Activated effector memory CD4-positive, alpha-beta T cell treated with Interleukin-2 at 50 U/mL for 16 hours (primary cell): ENCODE results near the gene RALBP1.

Experiments used
- DNase-seq: peaks from one replicate; pipeline ENCODE4 v3.0.0-alpha.2; 2020

Gene RALBP1

DNA sequence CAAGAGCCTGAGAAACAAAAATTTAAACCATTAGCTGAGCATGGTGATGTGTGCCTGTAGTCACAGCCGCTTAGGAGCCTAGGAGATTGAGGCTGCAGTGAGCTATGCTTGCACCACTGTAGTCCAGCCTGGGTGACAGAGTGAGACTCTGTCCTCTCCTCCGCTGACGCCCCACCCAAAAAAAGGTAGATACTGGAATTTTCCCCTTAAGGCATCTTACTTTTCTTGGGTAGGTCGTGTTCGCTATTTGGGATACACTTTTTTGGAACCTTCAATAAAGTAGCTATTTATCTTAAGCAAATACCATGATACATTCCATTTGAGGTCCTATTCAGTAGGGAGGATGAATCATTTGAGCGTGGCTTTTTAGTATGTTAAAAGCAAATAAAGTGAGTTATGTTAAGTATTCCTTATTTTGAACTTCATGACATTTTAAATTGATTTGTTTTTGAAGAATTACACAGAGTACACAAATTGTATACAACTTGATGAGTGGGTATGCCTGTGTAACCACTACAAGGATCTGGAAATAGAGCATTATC lies 38.7 kb downstream of the RALBP1 start:
- DNase-seq, result no peak

DNA sequence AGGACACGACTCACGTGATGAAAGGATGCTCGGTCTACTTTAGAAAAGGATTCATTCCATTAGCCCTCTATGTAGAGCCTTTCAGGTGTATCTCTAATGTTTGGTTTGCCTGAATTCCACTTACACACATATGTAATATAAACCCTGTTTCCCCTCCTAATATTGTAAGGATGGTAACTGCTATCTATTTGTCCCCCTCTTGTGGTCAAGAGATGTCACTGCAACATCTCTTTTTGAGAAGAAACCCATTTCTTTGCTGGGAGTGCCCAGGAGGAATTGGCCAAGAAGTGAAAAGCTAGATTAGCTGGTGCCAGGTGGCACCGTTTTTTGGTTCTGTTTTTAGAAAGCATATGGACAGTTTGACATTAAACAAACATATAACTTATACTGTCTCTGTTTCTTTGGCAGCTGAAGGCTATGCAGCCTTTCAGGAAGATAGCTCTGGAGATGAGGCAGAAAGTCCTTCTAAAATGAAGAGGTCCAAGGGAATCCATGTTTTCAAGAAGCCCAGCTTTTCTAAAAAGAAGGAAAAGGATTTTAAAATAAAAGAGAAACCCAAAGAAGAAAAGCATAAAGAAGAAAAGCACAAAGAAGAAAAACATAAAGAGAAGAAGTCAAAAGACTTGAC lies 41.2 kb downstream of the RALBP1 start:
- no peak for DNase-seq

DNA sequence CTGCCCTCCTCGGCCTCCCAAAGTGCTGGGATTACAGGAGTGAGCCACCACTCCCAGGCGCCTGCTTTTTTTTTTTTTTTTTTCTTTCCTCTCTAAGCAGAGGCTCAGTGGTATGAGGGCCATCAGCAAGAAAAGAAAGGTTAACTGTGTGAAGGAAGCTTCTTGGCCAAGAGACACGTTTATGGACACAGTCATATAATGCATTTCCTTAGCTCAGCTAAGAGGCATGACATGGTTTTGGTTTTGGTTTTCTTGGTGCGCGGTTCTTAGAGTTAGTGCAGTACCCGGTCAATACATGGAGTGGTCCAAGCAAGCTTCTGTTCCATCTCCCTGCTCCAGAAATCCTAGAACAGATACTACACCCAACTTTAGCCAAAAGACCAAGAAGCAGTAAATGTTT lies 42.6 kb downstream of the RALBP1 start:
- DNase-seq, result no peak

DNA sequence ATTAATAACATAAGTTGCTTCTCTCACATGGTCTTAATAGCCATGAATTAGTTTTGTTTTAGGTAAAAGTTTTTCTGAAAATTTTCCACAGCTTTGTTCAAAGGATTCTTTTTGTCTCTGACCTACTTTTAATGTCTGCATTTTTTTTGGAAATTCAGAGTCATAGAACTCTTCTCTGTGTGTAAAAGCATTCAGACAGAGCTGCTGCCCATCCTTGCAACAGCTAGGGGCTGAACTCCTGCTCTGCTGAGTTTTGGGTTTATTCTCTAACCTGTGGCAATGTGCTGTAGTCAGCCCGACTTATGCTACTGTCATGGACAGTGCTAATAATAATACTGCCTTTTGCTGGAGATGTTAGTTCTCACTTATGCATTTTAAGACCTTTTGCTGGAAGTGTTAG lies 44.1 kb downstream of the RALBP1 start:
- no peak for DNase-seq

DNA sequence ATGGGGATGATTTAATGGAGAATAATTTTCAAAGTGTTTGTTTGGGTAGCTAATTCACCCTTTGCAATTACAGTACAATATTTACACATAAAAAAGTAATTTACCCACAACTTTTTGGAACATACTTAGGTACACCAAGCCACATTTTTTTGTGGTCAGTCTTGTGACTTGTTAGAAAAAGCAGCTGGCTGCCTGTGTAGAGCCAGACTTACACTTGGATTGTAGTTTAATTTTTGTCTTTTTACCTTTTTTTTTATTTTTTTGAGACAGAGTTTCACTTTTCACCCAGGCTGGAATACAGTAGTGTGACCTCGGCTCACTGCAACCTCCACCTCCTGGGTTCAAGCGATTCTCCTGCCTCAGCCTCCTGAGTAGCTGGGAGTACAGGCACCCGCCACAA lies 45.4 kb downstream of the RALBP1 start:
- no peak for DNase-seq

DNA sequence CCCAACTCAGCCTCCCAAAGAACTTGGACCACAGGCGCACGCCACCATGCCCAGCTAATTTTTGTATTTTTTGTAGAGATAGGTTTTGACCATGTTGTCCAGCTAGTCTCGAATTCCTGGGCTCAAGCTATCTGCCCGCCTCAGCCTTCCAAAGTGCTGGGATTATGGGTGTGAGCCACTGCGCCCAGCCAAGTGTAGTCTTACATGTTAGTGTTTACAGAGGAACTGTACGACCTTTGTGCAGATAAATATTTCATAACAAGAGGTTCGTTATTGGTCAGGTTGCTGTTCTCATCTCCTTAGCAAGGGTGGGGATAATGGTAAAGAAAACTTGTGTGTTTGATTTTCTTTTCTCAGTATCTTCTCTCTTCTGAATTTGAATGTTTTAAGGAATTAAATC lies 46.5 kb downstream of the RALBP1 start:
- DNase-seq, result no peak

DNA sequence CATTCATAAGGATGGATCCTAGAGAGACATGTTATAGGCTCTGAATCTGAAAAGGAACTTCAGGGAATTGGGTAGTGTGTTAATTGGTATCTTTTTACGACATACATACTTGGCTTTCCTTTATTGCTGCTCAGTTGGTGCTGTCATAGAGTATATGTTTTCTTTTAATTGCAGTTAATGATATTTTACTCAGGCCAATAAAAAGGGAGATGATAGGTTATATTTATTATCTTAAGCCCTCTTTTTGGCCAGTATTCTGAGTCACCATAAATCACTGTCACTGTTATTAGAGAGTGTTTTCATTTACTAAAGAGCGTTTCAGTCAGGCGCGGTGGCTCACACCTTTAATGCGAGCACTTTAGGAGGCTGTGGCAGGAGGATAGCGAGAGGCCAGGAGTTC lies 47.6 kb downstream of the RALBP1 start:
- no peak for DNase-seq

DNA sequence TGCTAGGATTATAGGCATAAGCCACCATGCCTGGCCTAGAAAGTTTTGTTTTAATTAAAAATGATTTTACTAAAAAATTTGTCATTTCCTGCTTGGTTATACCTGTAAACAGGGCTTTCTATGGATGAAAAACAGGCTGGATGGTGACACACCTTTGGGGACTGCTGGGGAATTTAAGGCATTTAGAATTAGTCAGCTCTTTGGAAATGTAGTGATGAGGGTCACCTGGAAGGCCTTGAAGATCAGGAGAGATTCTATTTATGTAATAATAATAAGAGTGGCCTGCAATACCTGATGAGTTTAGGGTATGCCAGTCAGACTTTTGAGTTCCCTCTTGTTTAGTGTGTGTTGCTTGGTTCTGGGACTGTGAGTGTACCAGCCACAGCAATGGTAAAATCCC lies 51.1 kb downstream of the RALBP1 start:
- no peak for DNase-seq

DNA sequence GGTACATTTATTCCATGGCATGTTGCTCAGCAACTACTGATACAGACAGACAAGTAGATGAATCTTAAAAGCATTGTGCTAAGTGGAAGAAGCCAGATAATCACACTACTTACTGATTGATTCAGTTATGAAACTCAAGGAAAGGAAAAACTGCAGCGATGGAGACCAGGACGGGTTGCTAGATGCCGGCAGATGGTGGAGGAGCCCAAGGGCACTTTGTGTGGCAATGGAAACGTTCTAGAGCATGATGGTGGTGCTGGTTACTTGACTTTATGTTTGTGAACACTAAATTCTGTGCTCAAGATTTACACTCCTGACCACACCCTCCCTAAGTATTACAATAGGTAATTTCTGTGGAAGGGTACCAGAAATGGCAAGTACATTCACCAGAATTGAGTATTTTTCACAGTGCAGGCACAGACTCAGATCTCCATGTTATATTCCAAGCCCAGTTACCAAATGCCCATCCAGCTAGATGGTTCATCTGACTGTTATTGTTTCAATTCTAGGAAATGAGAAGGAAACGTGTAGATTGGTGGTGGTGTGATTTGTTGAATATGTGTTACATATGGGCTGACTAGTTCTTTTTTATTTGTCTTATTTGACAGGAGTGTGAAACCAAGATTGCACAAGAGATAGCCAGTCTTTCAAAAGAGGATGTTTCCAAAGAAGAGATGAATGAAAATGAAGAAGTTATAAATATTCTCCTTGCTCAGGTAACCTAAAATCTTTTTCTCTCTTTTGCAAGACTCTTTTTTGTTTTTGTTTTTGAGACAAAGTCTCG lies 55.1 kb downstream of the RALBP1 start:
- no peak for DNase-seq

DNA sequence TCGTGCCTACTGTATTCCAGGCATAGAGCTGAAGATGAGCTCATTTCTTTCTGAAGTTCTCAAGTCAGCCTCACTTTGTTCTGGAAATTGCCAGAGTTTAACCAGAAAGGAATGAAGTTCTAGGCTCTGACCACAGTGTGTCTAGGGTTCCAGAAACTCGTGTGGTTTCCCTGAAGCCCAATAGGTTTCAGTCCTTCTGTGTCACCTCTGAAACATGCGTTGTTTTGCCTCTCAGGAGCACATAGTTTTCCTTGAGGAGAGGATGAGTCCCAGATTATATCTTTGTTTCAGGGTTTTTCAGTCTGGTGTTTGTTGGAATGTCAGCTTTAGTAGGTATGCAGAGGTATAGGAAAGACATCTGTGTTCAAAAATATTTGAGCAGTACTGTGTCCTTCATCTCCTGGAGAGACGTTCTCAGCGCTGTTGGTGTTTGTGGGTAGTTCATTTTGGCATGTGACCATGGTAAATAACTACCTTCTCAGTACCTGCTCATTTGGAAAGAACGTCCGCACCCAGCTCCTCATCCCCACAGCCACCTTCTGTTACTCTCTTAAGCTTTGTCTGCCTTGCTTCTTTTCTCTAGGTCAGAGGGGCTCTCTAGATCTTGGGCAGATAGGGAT lies 56.6 kb downstream of the RALBP1 start:
- DNase-seq, result no peak

DNA sequence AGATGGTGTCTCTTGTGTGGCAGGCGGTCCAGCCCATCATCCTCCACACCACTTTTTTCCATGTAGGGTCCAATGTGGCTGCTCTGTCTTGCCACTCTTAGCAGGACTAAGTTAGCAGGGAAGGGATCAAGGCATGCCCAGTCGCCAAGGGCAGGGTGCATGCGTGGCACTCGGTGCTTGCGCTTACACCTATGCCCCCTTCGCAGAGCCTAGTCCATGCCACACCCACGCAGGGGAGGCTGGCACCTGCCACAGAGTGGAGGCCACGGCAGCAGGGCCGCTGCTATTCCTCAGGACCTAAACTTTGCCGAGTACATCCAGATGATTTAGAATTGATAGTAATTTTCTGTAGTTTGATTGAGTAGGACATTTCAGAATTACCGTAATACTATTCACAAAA lies 59.5 kb downstream of the RALBP1 start:
- no peak for DNase-seq

DNA sequence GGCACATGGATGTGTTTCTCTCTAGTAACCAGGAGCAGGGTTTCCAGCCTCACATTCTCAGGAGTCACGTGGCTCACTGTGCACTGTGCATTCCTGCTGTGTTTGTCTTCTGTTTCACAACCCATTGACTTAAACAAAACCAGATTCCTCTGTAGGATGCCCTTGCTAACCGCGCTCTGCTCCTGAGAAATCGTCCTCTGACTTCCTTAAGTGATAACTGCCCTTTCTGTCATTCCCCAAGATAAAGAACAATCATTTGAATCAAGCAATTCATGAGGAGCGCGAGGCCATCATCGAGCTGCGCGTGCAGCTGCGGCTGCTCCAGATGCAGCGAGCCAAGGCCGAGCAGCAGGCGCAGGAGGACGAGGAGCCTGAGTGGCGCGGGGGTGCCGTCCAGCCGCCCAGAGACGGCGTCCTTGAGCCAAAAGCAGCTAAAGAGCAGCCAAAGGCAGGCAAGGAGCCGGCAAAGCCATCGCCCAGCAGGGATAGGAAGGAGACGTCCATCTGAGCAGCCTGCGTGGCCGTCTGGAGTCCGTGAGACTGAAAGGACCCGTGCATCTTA lies 60.2 kb downstream of the RALBP1 start:
- no peak for DNase-seq

DNA sequence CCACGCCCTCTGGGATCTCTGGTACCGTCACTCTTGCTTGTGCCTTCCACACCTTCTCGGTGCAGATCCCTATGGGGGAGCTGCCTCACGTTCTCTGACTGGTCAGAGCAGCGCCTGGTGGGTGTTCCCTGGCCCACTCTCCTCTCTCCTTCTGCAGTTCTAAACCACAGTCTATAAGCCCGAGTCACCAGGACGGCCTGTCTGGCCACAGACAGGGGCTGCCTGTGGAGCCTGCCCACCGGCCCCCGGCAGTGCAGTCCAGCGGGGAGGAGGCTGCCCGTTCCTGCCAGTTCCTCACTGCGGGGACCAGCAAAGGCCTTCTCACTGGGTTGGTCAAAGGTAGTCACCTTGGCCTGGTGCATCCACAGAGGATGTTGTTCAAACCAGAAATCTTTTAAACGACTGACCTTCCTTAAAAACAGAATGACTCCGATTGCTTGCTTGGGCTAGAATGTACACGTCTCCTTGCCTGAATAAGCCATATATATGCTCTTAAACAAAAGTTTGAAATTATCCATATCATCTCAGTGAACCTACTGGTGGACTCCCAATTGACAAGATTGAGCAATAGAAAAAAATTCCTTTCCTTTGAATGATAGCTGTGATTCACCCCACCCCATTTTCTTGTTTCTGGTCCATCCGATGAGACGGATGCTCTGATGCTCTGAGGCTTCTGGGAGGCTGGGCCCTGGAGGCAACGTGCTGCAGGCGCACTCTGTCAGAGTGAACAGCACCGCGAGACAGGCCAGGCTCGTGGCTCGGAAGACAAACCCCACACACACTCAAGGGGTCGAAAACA lies 61.2 kb downstream of the RALBP1 start:
- DNase-seq, result no peak

DNA sequence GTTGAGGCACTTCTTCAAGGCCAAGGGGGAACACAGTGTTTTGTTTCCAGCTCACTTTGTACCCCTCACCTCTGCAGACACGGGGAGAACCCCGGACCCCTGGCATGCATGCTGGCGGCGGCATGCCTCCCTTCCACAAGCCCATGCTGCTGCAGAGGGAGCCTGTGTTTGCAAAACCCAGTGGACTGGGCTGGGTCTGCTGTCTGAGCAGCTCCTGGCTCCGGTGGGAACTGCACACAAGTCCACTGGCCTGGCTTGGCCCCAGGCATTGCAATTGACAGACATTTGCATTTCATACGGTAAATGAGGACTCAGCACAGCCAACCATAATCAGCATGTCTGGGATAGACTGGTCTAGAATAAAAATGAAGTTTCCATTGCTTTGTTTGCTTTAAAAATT lies 62.4 kb downstream of the RALBP1 start:
- DNase-seq, result no peak

DNA sequence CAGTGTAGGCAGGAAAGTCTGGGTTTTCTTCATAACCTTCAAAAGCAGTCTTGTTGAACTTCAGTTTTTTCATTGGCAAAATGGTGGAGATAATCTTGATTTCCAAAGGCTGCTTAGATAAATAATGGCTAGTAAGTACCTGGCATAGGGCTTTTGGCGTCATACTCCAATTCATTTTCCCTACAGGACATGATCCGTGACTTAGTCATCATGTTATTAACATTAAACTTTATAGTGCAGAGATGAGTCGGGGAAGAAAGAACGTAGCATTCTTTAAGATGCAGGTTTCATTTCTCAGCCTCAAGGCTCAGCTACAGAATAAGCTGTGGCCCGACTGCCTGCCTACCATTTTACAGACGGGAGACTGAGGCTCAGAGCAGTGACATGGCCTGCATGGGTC lies 64.0 kb downstream of the RALBP1 start:
- no peak for DNase-seq

DNA sequence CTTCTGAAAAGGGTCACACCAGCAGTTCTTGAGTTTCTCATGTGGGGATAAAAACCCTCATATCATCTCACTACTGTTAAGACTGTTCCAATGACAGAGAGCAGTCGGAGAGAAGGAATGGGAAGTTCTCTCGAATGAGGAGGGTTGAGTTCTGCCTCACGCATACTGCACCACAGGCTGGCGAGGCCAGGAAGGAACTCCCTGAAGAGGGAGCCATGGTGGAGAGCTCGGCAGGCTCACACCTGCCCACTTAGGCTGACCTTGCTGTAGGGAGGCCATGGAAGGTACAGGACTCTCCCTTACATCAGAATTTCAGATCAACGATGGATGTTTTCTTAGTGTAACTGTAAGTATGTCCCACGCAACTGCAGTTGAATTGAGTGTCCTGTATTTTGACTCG lies 64.6 kb downstream of the RALBP1 start:
- DNase-seq, result no peak

DNA sequence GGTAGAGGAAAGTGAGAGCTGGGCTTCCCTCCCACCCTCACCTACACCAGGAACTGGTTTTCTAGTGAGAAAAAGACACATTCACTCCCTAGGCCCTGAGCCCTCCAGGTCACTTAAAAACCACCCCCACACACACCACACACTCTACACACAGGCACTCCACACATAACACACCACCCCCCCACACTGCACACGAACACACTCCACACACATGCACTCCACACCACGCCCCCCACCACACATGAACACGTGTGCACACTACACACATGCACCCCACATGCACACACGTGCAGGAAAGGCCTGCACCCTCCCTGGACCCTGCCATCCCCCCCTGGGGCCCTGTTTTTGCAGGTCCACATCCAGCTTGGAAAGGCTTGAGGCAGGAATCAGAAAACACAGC lies 67.6 kb downstream of the RALBP1 start:
- no peak for DNase-seq

DNA sequence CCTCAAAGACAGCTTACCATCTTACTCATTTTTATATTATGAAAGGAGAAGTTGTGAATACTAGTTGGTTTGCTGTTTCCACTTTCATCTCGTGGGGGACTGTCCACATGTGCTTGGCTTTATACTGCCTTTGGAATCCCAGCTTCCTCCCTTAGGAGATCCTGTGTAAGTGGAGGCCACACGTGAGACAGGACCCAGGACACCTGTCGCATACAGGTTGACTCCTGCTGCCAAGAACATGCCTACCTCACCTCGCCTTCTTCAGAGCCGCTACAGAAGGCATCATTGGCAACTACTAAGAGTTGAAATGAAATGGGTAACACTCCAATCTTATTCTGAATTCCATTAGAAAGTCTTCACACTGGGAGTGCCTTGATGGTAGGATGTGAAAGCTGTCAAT lies 69.7 kb downstream of the RALBP1 start:
- DNase-seq, result no peak

DNA sequence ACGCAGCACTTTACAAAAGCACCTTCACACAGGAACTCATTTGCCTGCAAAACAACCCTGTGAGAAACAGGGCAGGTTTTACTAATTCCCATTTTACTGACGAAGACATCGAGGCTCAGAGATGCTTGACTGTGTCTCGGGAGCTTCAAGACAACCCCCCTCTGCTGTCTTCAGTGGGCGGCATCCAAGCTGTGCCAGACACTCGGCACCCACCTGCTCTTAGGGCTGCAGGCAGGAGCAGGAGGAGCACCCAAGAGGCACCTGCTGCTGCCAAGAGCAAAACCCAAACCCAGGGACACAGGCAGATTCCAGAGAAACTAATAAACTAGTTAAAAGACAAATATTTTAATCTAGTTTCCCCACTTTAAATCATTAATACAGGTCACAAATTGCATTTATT lies 71.2 kb downstream of the RALBP1 start:
- no peak for DNase-seq

DNA sequence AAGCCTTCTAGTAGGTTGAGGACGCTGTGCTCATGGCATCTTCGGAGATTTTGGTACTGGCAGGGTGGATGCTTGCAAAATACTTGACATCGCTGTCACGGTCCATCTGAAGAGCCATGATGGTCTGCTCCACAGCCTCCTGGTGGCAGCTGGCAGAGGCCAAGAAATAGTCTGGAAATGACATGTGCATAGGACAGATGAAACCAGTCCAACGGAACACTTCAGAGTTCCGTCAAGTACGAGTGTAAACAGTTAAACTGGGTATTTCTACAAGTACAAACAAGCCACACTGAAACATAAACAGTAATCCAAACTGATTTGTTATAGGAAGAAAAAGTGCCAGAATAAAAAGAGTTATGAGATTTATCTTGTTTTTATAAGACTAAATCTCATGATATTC lies 72.5 kb downstream of the RALBP1 start:
- DNase-seq, result no peak

DNA sequence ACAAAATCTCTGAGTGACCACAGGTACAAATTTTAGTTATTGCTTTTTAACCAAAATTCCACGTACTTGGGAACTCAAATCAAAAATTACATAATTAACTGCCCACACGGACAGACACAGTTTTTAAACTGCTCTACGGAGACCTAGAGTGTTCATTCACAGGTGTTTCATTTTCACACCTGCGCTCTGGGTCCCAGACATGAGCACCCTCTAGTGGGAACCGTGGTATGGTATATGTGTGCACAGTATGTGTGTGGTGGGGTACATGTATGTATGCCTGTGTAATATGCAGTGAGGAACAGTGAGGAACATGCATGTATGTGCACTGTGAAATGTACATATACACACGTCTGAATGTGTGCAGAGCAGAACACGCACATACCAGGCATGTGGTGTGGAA lies 74.1 kb downstream of the RALBP1 start:
- DNase-seq, result no peak

DNA sequence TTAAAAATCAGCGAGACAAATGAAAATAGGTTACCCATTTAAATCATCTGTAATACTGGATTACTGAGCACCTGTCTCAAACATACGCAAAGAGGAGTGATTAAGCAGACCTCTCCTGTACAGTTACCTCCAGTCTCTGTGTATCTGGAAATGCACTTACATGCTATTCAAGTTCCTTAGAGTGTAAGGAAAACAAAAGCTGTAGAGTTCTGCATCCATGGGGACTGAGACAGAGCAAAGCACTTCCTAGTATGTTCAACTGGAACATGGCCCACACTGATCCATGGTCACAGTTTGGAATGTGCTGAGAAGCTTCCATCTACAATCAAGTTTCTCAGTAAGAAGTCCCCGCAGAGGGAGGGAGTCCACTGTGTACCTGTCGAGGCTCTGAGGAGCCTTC lies 75.1 kb downstream of the RALBP1 start:
- DNase-seq, result no peak

DNA sequence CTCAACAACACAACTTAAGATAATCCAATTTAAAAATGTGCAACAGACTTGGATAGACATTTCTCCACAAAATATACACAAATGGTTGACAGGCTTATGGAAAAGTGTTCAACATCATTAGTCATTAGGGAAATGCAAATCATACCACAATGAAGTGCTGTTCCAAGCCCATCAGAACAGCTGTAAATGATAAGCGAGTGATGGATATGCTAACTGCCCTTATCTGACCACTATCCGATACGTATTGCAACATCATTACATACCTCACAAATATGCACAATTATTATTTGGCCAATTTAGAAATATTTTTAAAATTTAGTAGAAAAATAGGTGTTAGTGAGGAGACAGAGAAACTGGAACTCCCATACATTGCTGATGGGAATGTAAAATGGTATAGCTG lies 76.9 kb downstream of the RALBP1 start:
- no peak for DNase-seq
